Measurements from ENCODE around the gene PPTC7.

PPTC7 gene, protein sequence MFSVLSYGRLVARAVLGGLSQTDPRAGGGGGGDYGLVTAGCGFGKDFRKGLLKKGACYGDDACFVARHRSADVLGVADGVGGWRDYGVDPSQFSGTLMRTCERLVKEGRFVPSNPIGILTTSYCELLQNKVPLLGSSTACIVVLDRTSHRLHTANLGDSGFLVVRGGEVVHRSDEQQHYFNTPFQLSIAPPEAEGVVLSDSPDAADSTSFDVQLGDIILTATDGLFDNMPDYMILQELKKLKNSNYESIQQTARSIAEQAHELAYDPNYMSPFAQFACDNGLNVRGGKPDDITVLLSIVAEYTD

DNA sequence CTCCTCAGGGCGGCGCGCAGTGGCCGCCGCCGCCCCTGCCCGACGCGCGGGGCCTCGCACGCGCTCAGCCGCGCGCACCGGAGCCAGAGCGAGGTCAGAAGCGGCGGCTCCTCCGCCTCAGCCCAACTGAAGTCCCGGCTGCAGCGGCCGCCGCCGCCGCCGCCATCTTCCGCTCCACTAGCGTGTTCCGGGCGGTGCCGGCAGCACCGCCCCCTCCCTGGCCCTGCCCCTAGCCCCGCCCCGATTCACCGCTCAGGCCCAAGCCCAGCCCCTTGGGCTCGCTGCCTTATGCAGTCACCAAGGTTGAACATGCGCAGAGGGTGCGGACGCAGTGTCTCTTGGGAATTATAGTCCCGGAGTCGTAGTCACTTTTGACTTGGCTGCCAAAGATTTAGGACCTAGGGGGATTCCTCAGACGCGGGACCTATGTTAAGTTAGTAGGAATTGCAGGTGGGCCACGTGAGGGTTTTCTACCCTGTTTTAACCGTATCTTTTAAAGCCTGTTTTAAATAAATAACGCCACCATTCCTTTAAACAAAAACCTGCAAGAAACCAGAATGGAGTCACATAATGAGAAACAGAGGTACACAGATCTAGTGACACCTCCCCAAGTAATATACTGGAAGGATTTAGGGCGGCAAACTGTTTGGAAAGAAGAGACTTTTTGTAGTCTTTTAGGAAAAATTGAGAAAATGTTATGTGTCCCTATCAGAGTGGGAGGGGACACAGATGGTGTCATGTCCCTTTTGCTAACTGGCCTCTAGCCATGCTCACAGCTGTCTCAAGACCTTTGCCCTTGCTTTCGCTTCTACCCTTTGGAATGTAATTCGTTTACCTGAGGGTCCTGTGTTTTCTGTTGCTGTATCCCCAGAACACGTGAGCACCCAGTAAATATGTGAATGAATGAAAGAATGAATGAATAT lies at the start of gene PPTC7:
PPTC7 (minus strand) TSS at position 182 of the 923 bp plus-strand sequence. CDS start 287 bp downstream, outside the sequence.
- peaks cover 46% of the 10 kb centered on the region for H3K4me1 ChIP-seq (ENCODE audit: insufficient read depth, low read length)

DNA sequence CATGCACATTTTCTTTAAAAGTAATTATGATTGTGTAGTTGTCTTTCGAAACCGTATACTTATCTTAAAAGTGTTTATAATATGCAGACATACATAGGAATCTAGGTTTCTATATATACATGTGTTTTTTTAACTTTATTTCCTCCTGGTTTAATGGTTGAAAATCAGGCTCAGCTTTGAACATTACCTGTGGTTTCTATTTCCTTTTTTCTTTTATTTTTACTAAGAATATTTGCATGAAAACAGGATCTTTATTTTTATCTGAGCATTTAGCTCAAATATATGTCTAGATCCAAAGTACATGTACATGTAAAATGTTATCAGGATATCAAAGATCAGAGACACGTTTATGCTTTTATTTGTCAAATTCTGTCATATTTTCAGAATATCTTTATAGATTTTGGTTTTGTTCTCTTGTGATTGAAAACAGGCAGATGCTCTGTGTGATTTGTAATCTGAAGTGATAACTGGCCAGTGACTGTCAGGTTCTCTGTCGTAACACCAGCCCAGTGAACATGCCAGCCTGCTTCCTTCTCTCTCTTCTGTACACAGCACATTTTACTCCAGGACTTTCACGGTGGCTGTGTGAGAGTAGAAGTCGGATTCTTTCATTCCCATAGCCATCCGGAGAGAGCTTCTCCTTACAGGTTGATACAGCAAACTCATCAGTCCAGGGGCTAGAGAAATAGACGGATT lies 44.5 kb upstream of the PPTC7 start:
- H3K36me3 ChIP-seq (ENCODE audit: insufficient read depth, low read length), result peaks cover 18% of the 10 kb centered on the region
- H3K27ac ChIP-seq (ENCODE audit: low read depth, low read length), result no peak overlapping the region

More for the DNA sequence above, at the start of gene PPTC7:
- peak within 1 kb of the TSS; percentile 89 for H3K27ac ChIP-seq (ENCODE audit: low read depth, low read length)
- H3K9ac ChIP-seq (ENCODE audit: low read length), result peak within 1 kb of the TSS; percentile 62
- H3K9me3 ChIP-seq (ENCODE audit: low read length), result no peaks in the 10 kb centered on the region
- H3K4me3 ChIP-seq (ENCODE audit: low read depth in 1 of 2, low read length in 2 of 2), result peak within 1 kb of the TSS; percentile 80 to 82
- H3K27me3 ChIP-seq (ENCODE audit: control insufficient read depth in 1 of 2, insufficient read depth in 2 of 2, low read length in 2 of 2), result no peaks in the 10 kb centered on the region
- no peaks in the 10 kb centered on the region for H3K36me3 ChIP-seq (ENCODE audit: insufficient read depth, low read length)

DNA sequence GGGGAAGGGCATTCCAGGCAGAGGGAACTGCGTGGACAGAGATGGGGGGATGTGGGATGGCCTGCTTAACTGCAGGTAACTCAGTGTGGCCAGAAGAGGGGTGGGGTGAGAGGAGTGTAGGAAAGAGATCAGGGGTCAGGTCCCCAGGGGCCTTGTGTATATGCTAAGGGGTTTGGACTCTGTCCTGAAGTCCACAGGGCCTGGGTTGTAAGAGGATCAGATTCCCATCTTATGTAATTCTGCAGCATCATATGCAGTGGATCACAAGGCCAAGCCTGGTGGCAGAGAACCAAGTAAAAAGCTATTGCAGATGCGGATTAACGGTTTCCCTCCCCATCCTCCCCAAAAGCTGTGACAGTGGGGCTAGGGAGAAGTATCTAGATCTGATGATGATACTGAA lies 39.5 kb upstream of the PPTC7 start:
- Histone ChIP-seq H3K27ac (ENCODE audit: low read depth, low read length) (no peak overlapping the region), H3K4me3 (ENCODE audit: low read depth in 1 of 2, low read length in 2 of 2) (no peak overlapping the region), H3K27me3 (ENCODE audit: control insufficient read depth in 1 of 2, insufficient read depth in 2 of 2, low read length in 2 of 2) (no peaks in the 10 kb centered on the region), H3K9me3 (ENCODE audit: low read length) (no peaks in the 10 kb centered on the region), H3K36me3 (ENCODE audit: insufficient read depth, low read length) (no peaks in the 10 kb centered on the region), H3K4me1 (ENCODE audit: insufficient read depth, low read length) (no peaks in the 10 kb centered on the region), H3K9ac (ENCODE audit: low read length) (no peak overlapping the region)

More for the DNA sequence above, 44.5 kb upstream of the PPTC7 start:
- Histone ChIP-seq H3K4me1 (ENCODE audit: insufficient read depth, low read length) (no peaks in the 10 kb centered on the region), H3K9ac (ENCODE audit: low read length) (no peak overlapping the region), H3K9me3 (ENCODE audit: low read length) (no peaks in the 10 kb centered on the region), H3K27me3 (ENCODE audit: control insufficient read depth in 1 of 2, insufficient read depth in 2 of 2, low read length in 2 of 2) (no peaks in the 10 kb centered on the region), H3K4me3 (ENCODE audit: low read depth in 1 of 2, low read length in 2 of 2) (no peak overlapping the region)

DNA sequence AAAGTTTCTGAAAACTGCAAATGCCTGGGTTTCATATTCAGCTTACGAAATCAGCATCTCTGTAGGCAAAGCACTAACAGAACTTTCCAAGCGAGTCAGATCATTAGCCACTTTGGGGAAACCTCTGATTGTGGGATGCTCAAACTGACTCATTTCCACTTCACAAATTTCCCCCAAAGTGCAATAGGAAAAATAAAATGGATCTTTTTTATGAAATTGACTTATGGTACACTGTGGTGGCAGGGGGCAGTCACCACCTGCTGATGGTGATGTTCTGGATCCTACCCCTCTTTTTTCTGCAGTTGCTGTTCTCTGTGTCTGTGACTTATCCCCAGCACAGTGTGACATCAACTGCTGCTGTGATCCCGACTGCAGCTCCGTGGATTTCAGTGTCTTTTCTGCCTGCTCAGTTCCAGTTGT lies 36.4 kb upstream of the PPTC7 start:
- Histone ChIP-seq H3K27me3 (ENCODE audit: control insufficient read depth in 1 of 2, insufficient read depth in 2 of 2, low read length in 2 of 2) (no peaks in the 10 kb centered on the region), H3K4me3 (ENCODE audit: low read depth in 1 of 2, low read length in 2 of 2) (no peak overlapping the region), H3K9me3 (ENCODE audit: low read length) (no peaks in the 10 kb centered on the region), H3K27ac (ENCODE audit: low read depth, low read length) (no peak overlapping the region), H3K36me3 (ENCODE audit: insufficient read depth, low read length) (peaks cover 10% of the 10 kb centered on the region), H3K9ac (ENCODE audit: low read length) (no peak overlapping the region), H3K4me1 (ENCODE audit: insufficient read depth, low read length) (peaks cover 8% of the 10 kb centered on the region)

DNA sequence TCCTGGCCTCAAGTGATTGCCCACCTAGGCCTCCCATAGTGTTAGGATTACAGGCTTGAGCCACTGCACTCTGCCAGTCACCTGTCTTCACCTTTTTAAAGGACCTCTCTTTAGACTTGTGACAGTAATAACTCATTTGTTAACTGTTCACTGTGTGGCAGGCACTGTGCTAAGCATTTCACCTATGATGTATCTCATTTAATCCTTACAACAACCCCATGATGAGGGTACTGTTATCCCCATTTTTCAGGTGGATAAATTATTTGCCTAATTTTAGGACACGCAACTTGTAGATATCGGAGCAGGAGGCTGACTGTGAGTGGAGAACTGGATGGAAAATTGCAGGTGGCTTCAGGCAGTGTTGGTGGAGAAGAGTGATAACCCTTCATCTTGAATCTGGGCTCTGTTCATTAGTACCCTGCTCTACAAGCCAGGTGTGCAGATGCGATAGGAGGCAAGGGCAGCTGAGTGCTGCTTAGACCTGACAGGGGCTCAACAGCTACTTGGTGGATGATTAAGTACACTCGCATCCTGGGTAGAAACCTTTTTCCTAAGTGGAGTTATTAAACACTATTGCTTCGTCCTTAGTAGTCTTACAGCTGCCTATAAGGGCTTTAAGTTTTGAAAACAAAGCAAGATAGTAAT lies 33.5 kb upstream of the PPTC7 start:
- peaks cover 12% of the 10 kb centered on the region for H3K4me1 ChIP-seq (ENCODE audit: insufficient read depth, low read length)
- H3K4me3 ChIP-seq (ENCODE audit: low read depth in 1 of 2, low read length in 2 of 2), result no peak overlapping the region
- no peak overlapping the region for H3K9ac ChIP-seq (ENCODE audit: low read length)
- no peaks in the 10 kb centered on the region for H3K9me3 ChIP-seq (ENCODE audit: low read length)
- no peaks in the 10 kb centered on the region for H3K27me3 ChIP-seq (ENCODE audit: control insufficient read depth in 1 of 2, insufficient read depth in 2 of 2, low read length in 2 of 2)
- H3K36me3 ChIP-seq (ENCODE audit: insufficient read depth, low read length), result peaks cover 10% of the 10 kb centered on the region
- no peak overlapping the region for H3K27ac ChIP-seq (ENCODE audit: low read depth, low read length)

DNA sequence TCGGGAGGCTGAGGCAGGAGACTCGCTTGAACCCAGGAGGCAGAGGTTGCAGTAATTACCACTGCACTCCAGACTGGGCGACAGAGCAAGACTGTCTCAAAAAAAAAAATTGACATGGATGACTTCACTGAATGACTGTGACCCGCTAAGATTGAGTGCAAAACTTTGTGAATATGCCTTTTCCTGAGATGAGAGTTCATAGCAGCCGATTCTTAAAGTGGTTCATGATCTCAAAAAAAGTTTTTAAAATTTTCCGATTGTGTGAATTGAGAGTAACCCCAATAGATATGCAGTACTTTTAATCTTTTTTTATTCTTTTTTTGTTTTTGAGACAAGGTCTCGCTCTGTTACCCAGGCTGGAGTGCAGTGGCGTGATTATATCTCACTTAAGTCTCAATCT lies 32.1 kb upstream of the PPTC7 start:
- H3K4me1 ChIP-seq (ENCODE audit: insufficient read depth, low read length), result peaks cover 12% of the 10 kb centered on the region
- H3K36me3 ChIP-seq (ENCODE audit: insufficient read depth, low read length), result peaks cover 10% of the 10 kb centered on the region
- no peak overlapping the region for H3K27ac ChIP-seq (ENCODE audit: low read depth, low read length)
- no peak overlapping the region for H3K4me3 ChIP-seq (ENCODE audit: low read depth in 1 of 2, low read length in 2 of 2)
- no peak overlapping the region for H3K9ac ChIP-seq (ENCODE audit: low read length)
- H3K27me3 ChIP-seq (ENCODE audit: control insufficient read depth in 1 of 2, insufficient read depth in 2 of 2, low read length in 2 of 2), result no peaks in the 10 kb centered on the region
- H3K9me3 ChIP-seq (ENCODE audit: low read length), result no peaks in the 10 kb centered on the region

DNA sequence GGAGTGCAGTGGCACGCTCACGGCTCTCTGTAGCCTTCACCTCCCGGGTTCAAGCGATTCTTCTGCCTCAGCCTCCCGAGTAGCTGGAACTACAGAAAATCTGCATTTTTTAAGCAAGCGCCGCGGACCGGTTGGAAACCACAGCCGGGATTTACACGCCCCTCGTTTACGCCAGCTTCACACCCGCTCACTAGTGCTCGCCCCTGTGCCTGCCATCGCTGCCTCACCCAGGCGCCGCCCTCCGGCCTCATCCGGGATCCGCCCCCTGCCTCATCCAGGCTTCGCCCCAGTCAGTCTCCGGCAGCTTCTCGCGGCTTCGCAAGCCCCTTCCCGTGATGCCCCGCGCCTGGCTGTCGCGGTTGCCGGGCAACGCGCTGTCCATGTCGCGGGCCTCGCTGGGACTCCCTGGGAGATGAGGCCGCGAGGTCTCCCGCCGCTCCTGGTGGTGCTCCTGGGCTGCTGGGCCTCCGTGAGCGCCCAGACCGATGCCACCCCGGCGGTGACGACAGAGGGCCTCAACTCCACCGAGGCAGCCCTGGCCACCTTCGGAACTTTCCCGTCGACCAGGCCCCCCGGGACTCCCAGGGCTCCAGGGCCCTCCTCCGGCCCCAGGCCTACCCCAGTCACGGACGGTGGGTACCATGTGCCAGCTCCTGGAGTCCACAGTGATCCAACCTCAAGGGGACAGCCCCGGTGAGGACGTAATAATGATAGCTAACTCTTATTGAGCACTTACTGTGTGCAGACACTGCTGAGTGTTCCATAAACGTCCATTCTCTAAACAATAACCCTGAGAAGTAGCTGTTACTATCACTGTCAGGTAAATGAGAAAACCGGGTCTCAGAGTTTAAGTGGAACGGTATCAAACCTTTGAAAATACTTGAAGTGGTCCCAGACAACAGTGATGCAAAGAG lies 30.9 kb upstream of the PPTC7 start, which contains the start of gene TCTN1:
TCTN1 (plus strand) TSS at position 359 of the 914 bp plus-strand sequence; CDS start at position 413, 54 bp downstream.
- Histone ChIP-seq H3K4me1 (ENCODE audit: insufficient read depth, low read length) (peaks cover 12% of the 10 kb centered on the region), H3K36me3 (ENCODE audit: insufficient read depth, low read length) (peaks cover 10% of the 10 kb centered on the region), H3K27me3 (ENCODE audit: control insufficient read depth in 1 of 2, insufficient read depth in 2 of 2, low read length in 2 of 2) (no peaks in the 10 kb centered on the region), H3K9ac (ENCODE audit: low read length) (peak within 1 kb of the TSS; percentile 84), H3K27ac (ENCODE audit: low read depth, low read length) (peak within 1 kb of the TSS; percentile 87), H3K4me3 (ENCODE audit: low read depth in 1 of 2, low read length in 2 of 2) (peak within 1 kb of the TSS; percentile 86 to 88), H3K9me3 (ENCODE audit: low read length) (no peaks in the 10 kb centered on the region)

DNA sequence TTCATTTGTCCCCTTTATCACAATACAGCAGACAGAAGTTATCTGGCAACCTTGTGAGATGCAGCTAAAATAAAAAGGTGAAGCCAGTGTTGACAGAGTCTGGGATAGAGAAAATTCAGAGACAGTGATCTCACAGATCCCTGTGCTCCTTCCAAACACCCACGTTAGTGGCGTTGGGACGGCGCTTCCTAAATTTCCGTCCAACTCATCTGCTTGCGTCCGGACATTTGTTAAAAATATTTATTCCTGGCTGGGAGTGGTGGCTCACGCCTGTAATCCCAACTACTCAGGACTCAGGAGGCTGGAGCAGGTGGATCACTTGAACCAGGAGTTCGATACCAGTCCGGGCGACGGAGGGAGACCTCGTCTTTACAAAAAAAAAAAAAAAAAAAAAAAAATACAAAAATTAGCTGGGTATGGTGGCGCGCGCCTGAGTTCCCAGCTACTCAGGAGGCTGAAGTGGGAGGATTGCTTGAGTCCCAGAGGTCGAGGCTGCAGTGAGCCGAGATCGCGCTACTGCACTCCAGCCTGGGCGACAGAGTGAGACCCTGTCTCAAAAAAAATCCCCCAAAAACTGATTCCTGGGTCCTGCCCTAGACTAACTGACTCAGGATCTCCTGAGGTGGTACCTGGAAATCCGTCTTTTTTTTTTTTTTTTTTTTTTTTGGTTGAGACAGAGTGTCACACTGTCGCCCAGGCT lies 30.1 kb upstream of the PPTC7 start:
- H3K27ac ChIP-seq (ENCODE audit: low read depth, low read length), result peak overlapping the region; percentile 87
- peaks cover 12% of the 10 kb centered on the region for H3K4me1 ChIP-seq (ENCODE audit: insufficient read depth, low read length)
- peak overlapping the region; percentile 30 for H3K9ac ChIP-seq (ENCODE audit: low read length)
- peak overlapping the region; percentile 86 to 88 for H3K4me3 ChIP-seq (ENCODE audit: low read depth in 1 of 2, low read length in 2 of 2)
- H3K36me3 ChIP-seq (ENCODE audit: insufficient read depth, low read length), result peaks cover 10% of the 10 kb centered on the region
- H3K27me3 ChIP-seq (ENCODE audit: control insufficient read depth in 1 of 2, insufficient read depth in 2 of 2, low read length in 2 of 2), result no peaks in the 10 kb centered on the region
- H3K9me3 ChIP-seq (ENCODE audit: low read length), result no peaks in the 10 kb centered on the region

DNA sequence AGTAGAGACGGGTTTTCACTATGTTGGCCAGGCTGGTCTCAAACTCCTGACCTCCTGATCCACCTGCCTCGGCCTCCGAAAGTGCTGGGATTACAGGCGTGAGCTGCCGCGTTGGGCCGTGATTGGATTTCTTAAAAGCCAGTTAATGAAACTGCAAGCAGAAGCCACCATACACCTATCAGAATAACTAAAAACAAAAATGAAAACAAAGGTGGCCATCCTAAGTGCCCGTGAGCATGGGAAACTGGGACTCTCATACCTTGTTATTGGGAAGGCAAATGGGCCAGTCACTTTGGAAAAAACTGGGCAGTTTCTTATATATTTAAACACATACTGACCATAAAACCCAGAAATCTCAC lies 23.1 kb upstream of the PPTC7 start:
- Histone ChIP-seq H3K27me3 (ENCODE audit: control insufficient read depth in 1 of 2, insufficient read depth in 2 of 2, low read length in 2 of 2) (no peaks in the 10 kb centered on the region), H3K9me3 (ENCODE audit: low read length) (no peaks in the 10 kb centered on the region), H3K9ac (ENCODE audit: low read length) (no peak overlapping the region), H3K4me3 (ENCODE audit: low read depth in 1 of 2, low read length in 2 of 2) (no peak overlapping the region), H3K27ac (ENCODE audit: low read depth, low read length) (no peak overlapping the region), H3K4me1 (ENCODE audit: insufficient read depth, low read length) (no peaks in the 10 kb centered on the region), H3K36me3 (ENCODE audit: insufficient read depth, low read length) (no peaks in the 10 kb centered on the region)
